ENCODE data around the gene ABCA7. TPM values are rescaled to one million over a fixed set of nuclear protein-coding genes. Genes with fewer than 3 reads are reported as not detected.

Gene ABCA7
- total and polyA plus RNA-seq, 2 of the 13 experiments (the other 11 are each of a cell fraction or from before 2014, with no cell fraction given): 4.4 to 32.4 TPM

DNA sequence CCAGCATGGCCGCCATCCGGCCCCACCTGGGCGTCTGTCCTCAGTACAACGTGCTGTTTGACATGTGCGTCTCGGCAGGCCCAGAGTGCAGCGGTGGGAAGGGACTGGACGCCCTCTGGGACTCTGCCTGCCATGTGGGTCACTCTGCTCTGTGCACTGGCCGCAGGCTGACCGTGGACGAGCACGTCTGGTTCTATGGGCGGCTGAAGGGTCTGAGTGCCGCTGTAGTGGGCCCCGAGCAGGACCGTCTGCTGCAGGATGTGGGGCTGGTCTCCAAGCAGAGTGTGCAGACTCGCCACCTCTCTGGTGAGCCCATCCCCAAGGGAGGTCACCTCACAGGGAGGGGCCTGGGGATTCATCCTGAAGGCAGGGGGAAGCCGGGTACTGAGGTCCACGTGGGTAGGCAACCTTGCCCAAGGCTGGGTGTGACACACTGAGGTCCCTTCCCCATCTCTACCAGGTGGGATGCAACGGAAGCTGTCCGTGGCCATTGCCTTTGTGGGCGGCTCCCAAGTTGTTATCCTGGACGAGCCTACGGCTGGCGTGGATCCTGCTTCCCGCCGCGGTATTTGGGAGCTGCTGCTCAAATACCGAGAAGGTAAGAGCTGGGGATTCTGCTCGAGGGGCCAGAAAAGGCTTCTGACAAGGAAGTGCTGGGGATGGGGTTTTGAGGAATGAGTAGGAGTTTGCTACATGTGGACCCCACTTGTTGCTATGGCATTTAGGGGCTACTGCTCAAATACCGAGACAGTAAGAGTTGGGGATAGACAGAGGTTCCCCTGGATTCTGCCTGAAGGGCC is 11.3 kb downstream of the ABCA7 start (continued):
- TF ChIP-seq, protein P1, sequence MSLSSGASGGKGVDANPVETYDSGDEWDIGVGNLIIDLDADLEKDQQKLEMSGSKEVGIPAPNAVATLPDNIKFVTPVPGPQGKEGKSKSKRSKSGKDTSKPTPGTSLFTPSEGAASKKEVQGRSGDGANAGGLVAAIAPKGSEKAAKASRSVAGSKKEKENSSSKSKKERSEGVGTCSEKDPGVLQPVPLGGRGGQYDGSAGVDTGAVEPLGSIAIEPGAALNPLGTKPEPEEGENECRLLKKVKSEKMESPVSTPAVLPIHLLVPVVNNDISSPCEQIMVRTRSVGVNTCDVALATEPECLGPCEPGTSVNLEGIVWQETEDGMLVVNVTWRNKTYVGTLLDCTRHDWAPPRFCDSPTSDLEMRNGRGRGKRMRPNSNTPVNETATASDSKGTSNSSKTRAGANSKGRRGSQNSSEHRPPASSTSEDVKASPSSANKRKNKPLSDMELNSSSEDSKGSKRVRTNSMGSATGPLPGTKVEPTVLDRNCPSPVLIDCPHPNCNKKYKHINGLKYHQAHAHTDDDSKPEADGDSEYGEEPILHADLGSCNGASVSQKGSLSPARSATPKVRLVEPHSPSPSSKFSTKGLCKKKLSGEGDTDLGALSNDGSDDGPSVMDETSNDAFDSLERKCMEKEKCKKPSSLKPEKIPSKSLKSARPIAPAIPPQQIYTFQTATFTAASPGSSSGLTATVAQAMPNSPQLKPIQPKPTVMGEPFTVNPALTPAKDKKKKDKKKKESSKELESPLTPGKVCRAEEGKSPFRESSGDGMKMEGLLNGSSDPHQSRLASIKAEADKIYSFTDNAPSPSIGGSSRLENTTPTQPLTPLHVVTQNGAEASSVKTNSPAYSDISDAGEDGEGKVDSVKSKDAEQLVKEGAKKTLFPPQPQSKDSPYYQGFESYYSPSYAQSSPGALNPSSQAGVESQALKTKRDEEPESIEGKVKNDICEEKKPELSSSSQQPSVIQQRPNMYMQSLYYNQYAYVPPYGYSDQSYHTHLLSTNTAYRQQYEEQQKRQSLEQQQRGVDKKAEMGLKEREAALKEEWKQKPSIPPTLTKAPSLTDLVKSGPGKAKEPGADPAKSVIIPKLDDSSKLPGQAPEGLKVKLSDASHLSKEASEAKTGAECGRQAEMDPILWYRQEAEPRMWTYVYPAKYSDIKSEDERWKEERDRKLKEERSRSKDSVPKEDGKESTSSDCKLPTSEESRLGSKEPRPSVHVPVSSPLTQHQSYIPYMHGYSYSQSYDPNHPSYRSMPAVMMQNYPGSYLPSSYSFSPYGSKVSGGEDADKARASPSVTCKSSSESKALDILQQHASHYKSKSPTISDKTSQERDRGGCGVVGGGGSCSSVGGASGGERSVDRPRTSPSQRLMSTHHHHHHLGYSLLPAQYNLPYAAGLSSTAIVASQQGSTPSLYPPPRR (CRISPR knock-in tag; IDR thresholded peaks at IDR 0.05; ENCODE audit: borderline replicate concordance): peak; percentile 54; the same call in 1 of the 2 replicates
- TF ChIP-seq, protein P2, sequence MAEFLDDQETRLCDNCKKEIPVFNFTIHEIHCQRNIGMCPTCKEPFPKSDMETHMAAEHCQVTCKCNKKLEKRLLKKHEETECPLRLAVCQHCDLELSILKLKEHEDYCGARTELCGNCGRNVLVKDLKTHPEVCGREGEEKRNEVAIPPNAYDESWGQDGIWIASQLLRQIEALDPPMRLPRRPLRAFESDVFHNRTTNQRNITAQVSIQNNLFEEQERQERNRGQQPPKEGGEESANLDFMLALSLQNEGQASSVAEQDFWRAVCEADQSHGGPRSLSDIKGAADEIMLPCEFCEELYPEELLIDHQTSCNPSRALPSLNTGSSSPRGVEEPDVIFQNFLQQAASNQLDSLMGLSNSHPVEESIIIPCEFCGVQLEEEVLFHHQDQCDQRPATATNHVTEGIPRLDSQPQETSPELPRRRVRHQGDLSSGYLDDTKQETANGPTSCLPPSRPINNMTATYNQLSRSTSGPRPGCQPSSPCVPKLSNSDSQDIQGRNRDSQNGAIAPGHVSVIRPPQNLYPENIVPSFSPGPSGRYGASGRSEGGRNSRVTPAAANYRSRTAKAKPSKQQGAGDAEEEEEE (CRISPR knock-in tag; IDR thresholded peaks at IDR 0.05; ENCODE audit: borderline replicate concordance): no peak
- TF ChIP-seq PHF21A (CRISPR knock-in tag; IDR thresholded peaks at IDR 0.05) (no peak; the same call in 1 of the 2 replicates), SMAD1 (CRISPR knock-in tag; IDR thresholded peaks at IDR 0.05; ENCODE audit: borderline replicate concordance, low read depth) (peak; percentile 88; the same call in 1 of the 2 replicates), ZNF430 (CRISPR knock-in tag; IDR thresholded peaks at IDR 0.05) (peak; percentile 88), ZNF354B (CRISPR knock-in tag; IDR thresholded peaks at IDR 0.05) (no peak), RFXANK (CRISPR knock-in tag; IDR thresholded peaks at IDR 0.05) (no peak), SP2 (CRISPR knock-in tag; IDR thresholded peaks at IDR 0.05) (no peak), ZNF224 (CRISPR knock-in tag; IDR thresholded peaks at IDR 0.05) (peak; percentile 94; the same call in 1 of the 2 replicates), ZNF180 (CRISPR knock-in tag; IDR thresholded peaks at IDR 0.05; ENCODE audit: borderline replicate concordance, low read depth) (no peak), ZNF678 (CRISPR knock-in tag; IDR thresholded peaks at IDR 0.05) (peak; percentile 57; the same call in 1 of the 2 replicates)
- TF ChIP-seq, protein P3, sequence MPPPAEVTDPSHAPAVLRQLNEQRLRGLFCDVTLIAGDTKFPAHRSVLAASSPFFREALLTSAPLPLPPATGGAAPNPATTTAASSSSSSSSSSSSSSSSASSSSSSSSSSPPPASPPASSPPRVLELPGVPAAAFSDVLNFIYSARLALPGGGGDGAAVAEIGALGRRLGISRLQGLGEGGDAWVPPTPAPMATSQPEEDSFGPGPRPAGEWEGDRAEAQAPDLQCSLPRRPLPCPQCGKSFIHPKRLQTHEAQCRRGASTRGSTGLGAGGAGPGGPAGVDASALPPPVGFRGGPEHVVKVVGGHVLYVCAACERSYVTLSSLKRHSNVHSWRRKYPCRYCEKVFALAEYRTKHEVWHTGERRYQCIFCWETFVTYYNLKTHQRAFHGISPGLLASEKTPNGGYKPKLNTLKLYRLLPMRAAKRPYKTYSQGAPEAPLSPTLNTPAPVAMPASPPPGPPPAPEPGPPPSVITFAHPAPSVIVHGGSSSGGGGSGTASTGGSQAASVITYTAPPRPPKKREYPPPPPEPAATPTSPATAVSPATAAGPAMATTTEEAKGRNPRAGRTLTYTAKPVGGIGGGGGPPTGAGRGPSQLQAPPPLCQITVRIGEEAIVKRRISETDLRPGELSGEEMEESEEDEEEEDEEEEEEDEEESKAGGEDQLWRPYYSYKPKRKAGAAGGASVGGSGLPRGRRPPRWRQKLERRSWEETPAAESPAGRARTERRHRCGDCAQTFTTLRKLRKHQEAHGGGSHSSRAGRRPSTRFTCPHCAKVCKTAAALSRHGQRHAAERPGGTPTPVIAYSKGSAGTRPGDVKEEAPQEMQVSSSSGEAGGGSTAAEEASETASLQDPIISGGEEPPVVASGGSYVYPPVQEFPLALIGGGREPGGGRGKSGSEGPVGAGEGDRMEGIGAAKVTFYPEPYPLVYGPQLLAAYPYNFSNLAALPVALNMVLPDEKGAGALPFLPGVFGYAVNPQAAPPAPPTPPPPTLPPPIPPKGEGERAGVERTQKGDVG (CRISPR knock-in tag; IDR thresholded peaks at IDR 0.05; ENCODE audit: borderline replicate concordance): 0 out of 2 replicates have a peak, but pooled peaks have one; percentile 26
- TF ChIP-seq, protein P4, sequence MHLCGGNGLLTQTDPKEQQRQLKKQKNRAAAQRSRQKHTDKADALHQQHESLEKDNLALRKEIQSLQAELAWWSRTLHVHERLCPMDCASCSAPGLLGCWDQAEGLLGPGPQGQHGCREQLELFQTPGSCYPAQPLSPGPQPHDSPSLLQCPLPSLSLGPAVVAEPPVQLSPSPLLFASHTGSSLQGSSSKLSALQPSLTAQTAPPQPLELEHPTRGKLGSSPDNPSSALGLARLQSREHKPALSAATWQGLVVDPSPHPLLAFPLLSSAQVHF (CRISPR knock-in tag; IDR thresholded peaks at IDR 0.05): peak; percentile 71; the same call in 1 of the 2 replicates
- TF ChIP-seq, protein P5, sequence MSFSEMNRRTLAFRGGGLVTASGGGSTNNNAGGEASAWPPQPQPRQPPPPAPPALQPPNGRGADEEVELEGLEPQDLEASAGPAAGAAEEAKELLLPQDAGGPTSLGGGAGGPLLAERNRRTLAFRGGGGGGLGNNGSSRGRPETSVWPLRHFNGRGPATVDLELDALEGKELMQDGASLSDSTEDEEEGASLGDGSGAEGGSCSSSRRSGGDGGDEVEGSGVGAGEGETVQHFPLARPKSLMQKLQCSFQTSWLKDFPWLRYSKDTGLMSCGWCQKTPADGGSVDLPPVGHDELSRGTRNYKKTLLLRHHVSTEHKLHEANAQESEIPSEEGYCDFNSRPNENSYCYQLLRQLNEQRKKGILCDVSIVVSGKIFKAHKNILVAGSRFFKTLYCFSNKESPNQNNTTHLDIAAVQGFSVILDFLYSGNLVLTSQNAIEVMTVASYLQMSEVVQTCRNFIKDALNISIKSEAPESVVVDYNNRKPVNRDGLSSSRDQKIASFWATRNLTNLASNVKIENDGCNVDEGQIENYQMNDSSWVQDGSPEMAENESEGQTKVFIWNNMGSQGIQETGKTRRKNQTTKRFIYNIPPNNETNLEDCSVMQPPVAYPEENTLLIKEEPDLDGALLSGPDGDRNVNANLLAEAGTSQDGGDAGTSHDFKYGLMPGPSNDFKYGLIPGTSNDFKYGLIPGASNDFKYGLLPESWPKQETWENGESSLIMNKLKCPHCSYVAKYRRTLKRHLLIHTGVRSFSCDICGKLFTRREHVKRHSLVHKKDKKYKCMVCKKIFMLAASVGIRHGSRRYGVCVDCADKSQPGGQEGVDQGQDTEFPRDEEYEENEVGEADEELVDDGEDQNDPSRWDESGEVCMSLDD (CRISPR knock-in tag; IDR thresholded peaks at IDR 0.05; ENCODE audit: borderline replicate concordance): no peak

Measured in HepG2 (cell line).